ENCODE results near the gene ERC2.

The ERC2 gene

GRCh38 chr3:55500555-55501330, 967.5 kb downstream of the ERC2 start:
- DNase-seq: no peak

- no peak for DNase-seq
Measured at GRCh38 chr3:55498520-55498919, 969.7 kb downstream of the ERC2 start.

- no peak for DNase-seq
Measured at GRCh38 chr3:55497250-55497649, 971.0 kb downstream of the ERC2 start.

GRCh38 chr3:55494976-55495375, 973.3 kb downstream of the ERC2 start:
- no peak for DNase-seq

- DNase-seq: no peak
Measured at GRCh38 chr3:55492976-55493375, 975.3 kb downstream of the ERC2 start.

- DNase-seq: no peak
Measured at GRCh38 chr3:55491296-55491816, 976.9 kb downstream of the ERC2 start.

- DNase-seq: no peak
Measured at GRCh38 chr3:55490276-55490913, 977.9 kb downstream of the ERC2 start.

GRCh38 chr3:55489798-55490132, 978.5 kb downstream of the ERC2 start:
- DNase-seq: no peak

- DNase-seq: no peak
Measured at GRCh38 chr3:55488398-55489055, 979.7 kb downstream of the ERC2 start.

GRCh38 chr3:55487381-55488241, 980.7 kb downstream of the ERC2 start:
- no peak for DNase-seq

GRCh38 chr3:55486857-55487380, 981.3 kb downstream of the ERC2 start, which contains the start of gene WNT5A:
TSS of gene WNT5A (minus strand) at chr3:55487306. CDS start at chr3:55486985, 321 bp downstream.
- DNase-seq: no peak

GRCh38 chr3:55486101-55486856, 982.0 kb downstream of the ERC2 start:
- no peak for DNase-seq

GRCh38 chr3:55484801-55485791, 983.2 kb downstream of the ERC2 start:
- no peak for DNase-seq

GRCh38 chr3:55484191-55484689, 984.0 kb downstream of the ERC2 start:
- DNase-seq: no peak

- no peak for DNase-seq
Measured at GRCh38 chr3:55483196-55484095, 984.8 kb downstream of the ERC2 start.

- no peak for DNase-seq
Measured at GRCh38 chr3:55482496-55483195, 985.6 kb downstream of the ERC2 start.

GRCh38 chr3:55481744-55482495, 986.3 kb downstream of the ERC2 start:
- DNase-seq: no peak
